ENCODE measurements around the gene FGF6.

DNA sequence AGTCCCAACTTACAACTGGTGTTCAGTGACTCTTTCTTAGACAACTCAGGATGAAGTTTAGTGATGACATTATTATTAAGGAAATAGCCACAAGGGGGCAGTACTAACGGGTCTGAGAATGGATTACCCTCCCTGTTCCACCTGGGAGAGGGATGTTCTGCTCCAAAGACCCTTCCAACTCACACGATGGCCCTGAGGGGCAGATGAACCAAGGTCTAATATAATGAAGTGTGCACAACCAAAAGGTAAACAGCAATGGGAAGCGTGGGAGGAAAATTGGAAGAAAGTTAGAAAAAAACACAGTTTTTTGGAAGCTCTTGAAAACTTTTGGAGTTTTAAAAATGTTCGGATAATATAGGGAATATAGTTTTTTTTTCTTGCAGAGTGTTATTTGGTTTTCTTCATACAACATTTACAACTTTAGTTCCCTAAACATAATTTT is 24.0 kb downstream of the FGF6 start:
- TF ChIP-seq, protein P1, sequence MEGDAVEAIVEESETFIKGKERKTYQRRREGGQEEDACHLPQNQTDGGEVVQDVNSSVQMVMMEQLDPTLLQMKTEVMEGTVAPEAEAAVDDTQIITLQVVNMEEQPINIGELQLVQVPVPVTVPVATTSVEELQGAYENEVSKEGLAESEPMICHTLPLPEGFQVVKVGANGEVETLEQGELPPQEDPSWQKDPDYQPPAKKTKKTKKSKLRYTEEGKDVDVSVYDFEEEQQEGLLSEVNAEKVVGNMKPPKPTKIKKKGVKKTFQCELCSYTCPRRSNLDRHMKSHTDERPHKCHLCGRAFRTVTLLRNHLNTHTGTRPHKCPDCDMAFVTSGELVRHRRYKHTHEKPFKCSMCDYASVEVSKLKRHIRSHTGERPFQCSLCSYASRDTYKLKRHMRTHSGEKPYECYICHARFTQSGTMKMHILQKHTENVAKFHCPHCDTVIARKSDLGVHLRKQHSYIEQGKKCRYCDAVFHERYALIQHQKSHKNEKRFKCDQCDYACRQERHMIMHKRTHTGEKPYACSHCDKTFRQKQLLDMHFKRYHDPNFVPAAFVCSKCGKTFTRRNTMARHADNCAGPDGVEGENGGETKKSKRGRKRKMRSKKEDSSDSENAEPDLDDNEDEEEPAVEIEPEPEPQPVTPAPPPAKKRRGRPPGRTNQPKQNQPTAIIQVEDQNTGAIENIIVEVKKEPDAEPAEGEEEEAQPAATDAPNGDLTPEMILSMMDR (IDR thresholded peaks at IDR 0.05; ENCODE audit: insufficient read depth, low read depth, low read length), result peak; percentile 58
- no peak for TF ChIP-seq EZH2 (IDR thresholded peaks at IDR 0.05; ENCODE audit: insufficient read depth, low read length)
